Stimulated activated CD4-positive, alpha-beta T cell treated with anti-CD3 and anti-CD28 coated beads, Interleukin-1b, Interleukin-23, amount 100 ng/mL, for 4 hours (primary cell): ENCODE results near the gene GBF1.

Experiments used
- DNase-seq, 2 donors: peaks; one replicate each; pipeline ENCODE4 v3.0.0-alpha.2; 2020; ENCODE audit warnings: low read depth in 2 of 2

GBF1 gene

GRCh38 chr10:102421757-102422512, 176.6 kb downstream of the GBF1 start:
- no peak for DNase-seq

- DNase-seq = peak in 1 of 2 donors; percentile 48
Measured at GRCh38 chr10:102422545-102423129, 177.3 kb downstream of the GBF1 start.

- no peak for DNase-seq
Measured at GRCh38 chr10:102423372-102423968, 178.1 kb downstream of the GBF1 start.

- no peak for DNase-seq
Measured at GRCh38 chr10:102424145-102424544, 178.8 kb downstream of the GBF1 start.

- DNase-seq = no peak
Measured at GRCh38 chr10:102424916-102425315, 179.6 kb downstream of the GBF1 start.

GRCh38 chr10:102425444-102425843, 180.1 kb downstream of the GBF1 start:
- no peak for DNase-seq

- no peak for DNase-seq
Measured at GRCh38 chr10:102426803-102427287, 181.5 kb downstream of the GBF1 start.

GRCh38 chr10:102429468-102429867, 184.1 kb downstream of the GBF1 start:
- no peak for DNase-seq

- no peak for DNase-seq
Measured at GRCh38 chr10:102431452-102432124, 186.3 kb downstream of the GBF1 start.
